CD14-positive monocyte (primary cell): ENCODE measurements around the gene IL1RAPL1. TPM values are rescaled to one million over a fixed set of nuclear protein-coding genes. Genes with fewer than 3 reads are reported as not detected.

Experiments
- DNase-seq, 3 donors: peaks; one replicate each; pipeline ENCODE4 v3.0.0-alpha.2; 2011 to 2022
- H2AFZ ChIP-seq: 2 replicates; pipeline ENCODE4 v1.6.0; 2012; ENCODE audit warnings: mild to moderate bottlenecking, low read depth, low read length, inconsistent platforms; ENCODE audit not compliant: insufficient read depth, poor library complexity, severe bottlenecking
- H3K27ac ChIP-seq, 2 donors: 1 replicate in 1 of 2; 2 replicates in 1 of 2; pipeline ENCODE4 v1.5.1; 2012 to 2013; ENCODE audit warnings: low read length in 2 of 2, control low read depth in 1 of 2, inconsistent platforms in 1 of 2, low read depth in 1 of 2, mild to moderate bottlenecking in 1 of 2
- H3K27me3 ChIP-seq, 2 donors: one replicate each; pipeline versions ENCODE4 v1.6.0 to v1.6.1; 2011 to 2013; ENCODE audit warnings: low read length in 2 of 2; ENCODE audit not compliant: control insufficient read depth in 2 of 2, insufficient read depth in 2 of 2
- H3K36me3 ChIP-seq, 2 donors: replicated peaks in 1 of 2; 1 replicate in 1 of 2; 2 replicates in 1 of 2; pipeline versions ENCODE4 v1.5.1 to v1.6.1; 2012 to 2013; ENCODE audit warnings: low read length in 2 of 2, control low read depth in 1 of 2, inconsistent platforms in 1 of 2, mild to moderate bottlenecking in 1 of 2; ENCODE audit not compliant: insufficient read depth in 2 of 2, control insufficient read depth in 1 of 2
- H3K4me1 ChIP-seq, 2 donors: 1 replicate in 1 of 2; 2 replicates in 1 of 2; pipeline versions ENCODE4 v1.5.1 to v1.6.1; 2012 to 2013; ENCODE audit warnings: low read length in 2 of 2, control low read depth in 1 of 2, inconsistent platforms in 1 of 2, mild to moderate bottlenecking in 1 of 2, moderate library complexity in 1 of 2; ENCODE audit not compliant: insufficient read depth in 2 of 2, control insufficient read depth in 1 of 2
- H3K4me2 ChIP-seq: replicated peaks from 2 replicates; pipeline ENCODE3; 2012; ENCODE audit warnings: low read length, moderate library complexity, mild to moderate bottlenecking; ENCODE audit not compliant: poor library complexity, severe bottlenecking; ENCODE audit errors: extremely low read depth
- H3K4me3 ChIP-seq, 3 experiments: fragments of 200-600 bp in 1 of 3; sonication (generic) in 1 of 3; replicated peaks in 1 of 3; 1 replicate in 2 of 3; 2 replicates in 1 of 3; pipeline ENCODE4 v1.5.1; 2011 to 2013; ENCODE audit warnings: low read length in 3 of 3, mild to moderate bottlenecking in 3 of 3, control low read depth in 2 of 3, low read depth in 2 of 3, inconsistent platforms in 1 of 3, moderate library complexity in 1 of 3
- H3K79me2 ChIP-seq: 2 replicates; pipeline ENCODE4 v1.6.0; 2012; ENCODE audit warnings: mild to moderate bottlenecking, control low read depth, inconsistent platforms, low read length, moderate library complexity; ENCODE audit not compliant: insufficient read depth
- H3K9ac ChIP-seq: 2 replicates; pipeline ENCODE4 v1.6.0; 2017; ENCODE audit warnings: low read length, mild to moderate bottlenecking; ENCODE audit not compliant: insufficient read depth, poor library complexity, severe bottlenecking
- H3K9me3 ChIP-seq, 2 donors: replicated peaks in 1 of 2; 1 replicate in 1 of 2; 2 replicates in 1 of 2; pipeline versions ENCODE4 v1.5.1 to v1.6.1; 2012 to 2013; ENCODE audit warnings: low read length in 2 of 2, control low read depth in 1 of 2; ENCODE audit not compliant: control insufficient read depth in 1 of 2, insufficient read depth in 1 of 2
- H4K20me1 ChIP-seq: 2 replicates; pipeline ENCODE4 v1.6.0; 2012; ENCODE audit warnings: mild to moderate bottlenecking, low read length, control low read depth, moderate library complexity; ENCODE audit not compliant: insufficient read depth
- H3K27ac Mint-ChIP-seq, 7 donors: one replicate each; pipeline ENCODE4 v1.8.0; 2020; ENCODE audit warnings: mild to moderate bottlenecking in 7 of 7, mixed read lengths in 7 of 7, moderate library complexity in 6 of 7, inconsistent platforms in 2 of 7
- H3K27me3 Mint-ChIP-seq, 3 donors: one replicate each; pipeline ENCODE4 v1.8.0; 2021 to 2022; ENCODE audit warnings: low read depth in 3 of 3, mild to moderate bottlenecking in 3 of 3, mixed read lengths in 3 of 3, moderate library complexity in 3 of 3, inconsistent platforms in 1 of 3
- H3K36me3 Mint-ChIP-seq, 2 donors: one replicate each; pipeline ENCODE4 v1.8.0; 2020; ENCODE audit warnings: mixed read lengths in 2 of 2, inconsistent platforms in 1 of 2, mild to moderate bottlenecking in 1 of 2
- H3K4me1 Mint-ChIP-seq: one replicate; pipeline ENCODE4 v1.8.0; 2020; ENCODE audit warnings: mild to moderate bottlenecking, mixed read lengths
- H3K4me3 Mint-ChIP-seq, 2 donors: one replicate each; pipeline ENCODE4 v1.8.0; 2020; ENCODE audit warnings: mild to moderate bottlenecking in 2 of 2, mixed read lengths in 2 of 2, moderate library complexity in 1 of 2
- H3K9me3 Mint-ChIP-seq, 7 donors: one replicate each; pipeline ENCODE4 v1.8.0; 2020 to 2022; ENCODE audit warnings: mixed read lengths in 7 of 7, mild to moderate bottlenecking in 6 of 7, moderate library complexity in 6 of 7, inconsistent platforms in 2 of 7
- CTCF ChIP-seq: fragments of 200-600 bp; IDR thresholded peaks from one replicate; pipeline ENCODE4 v1.8.0; 2022; ENCODE audit warnings: antibody characterized with exemption, mild to moderate bottlenecking
- WGBS: methylation state at CpG from one replicate; pipeline ENCODE4 v1.1.5; 2013; ENCODE audit warnings: missing lambda C conversion rate; ENCODE audit not compliant: insufficient coverage; 5-methylcytosine and 5-hydroxymethylcytosine counted together
- intact Hi-C, 2 donors: fragments of 100-400 bp; cut with micrococcal nuclease; formaldehyde crosslinking; loops; one replicate each; pipeline versions ENCODE4 v1.15.0 to v1.15.1; 2023
- polyA plus RNA-seq, 3 donors: library from polyadenylated mRNA; depleted of rRNA in 1 of 3; unstranded in 2 of 3; stranded (reverse) in 1 of 3; fragments of 300-500 nt in 2 of 3; fragments of >200 nt in 1 of 3; fragmentation: Illumina TruSeq in 2 of 3; gene quantifications; 1 replicate in 2 of 3; 2 replicates in 1 of 3; pipeline ENCODE4 v1.2.3, GENCODE V29; 2012 to 2021

Gene IL1RAPL1
- polyA plus RNA-seq, 3 donors, result not detected

GRCh38 chrX:29653721-29654120 is 1066.5 kb downstream of the IL1RAPL1 start:
- no peaks in the 10 kb centered on the region for H3K27me3 ChIP-seq
- H3K9ac ChIP-seq, result no peak overlapping the region
- no peak for DNase-seq
- Mint-ChIP-seq H3K4me1 (no peaks in the 10 kb centered on the region), H3K4me3 (no peak overlapping the region), H3K27ac (no peak overlapping the region), H3K9me3 (peaks cover 0 to 2% (median under 1%) of the 10 kb centered on the region in 7 donors), H3K36me3 (no peaks in the 10 kb centered on the region), H3K27me3 (peaks cover 0 to 2% (median 2%) of the 10 kb centered on the region in 3 donors)
- H3K9me3 ChIP-seq, result no peaks in the 10 kb centered on the region
- H3K4me1 ChIP-seq, result no peaks in the 10 kb centered on the region
- no peak overlapping the region for H3K27ac ChIP-seq
- no peaks in the 10 kb centered on the region for H3K79me2 ChIP-seq
- TF ChIP-seq CTCF, result no peak
- H4K20me1 ChIP-seq, result no peaks in the 10 kb centered on the region
- H3K4me2 ChIP-seq, result no peak overlapping the region
- no peak overlapping the region for H3K4me3 ChIP-seq
- H3K36me3 ChIP-seq, result no peaks in the 10 kb centered on the region
- H2AFZ ChIP-seq, result no peak overlapping the region
- intact Hi-C loops, result no loop called here

- Mint-ChIP-seq H3K27me3 (peaks cover 0 to 1% (median 0%) of the 10 kb centered on the region in 3 donors), H3K4me3 (no peak overlapping the region), H3K36me3 (no peaks in the 10 kb centered on the region), H3K9me3 (peaks cover 0 to 2% (median 0%) of the 10 kb centered on the region in 7 donors), H3K27ac (no peak overlapping the region), H3K4me1 (no peaks in the 10 kb centered on the region)
- no peak overlapping the region for H2AFZ ChIP-seq
- TF ChIP-seq CTCF, result no peak
- no peaks in the 10 kb centered on the region for H3K27me3 ChIP-seq
- H3K4me2 ChIP-seq, result no peak overlapping the region
- H3K4me3 ChIP-seq, result no peak overlapping the region
- DNase-seq, result no peak
- H3K79me2 ChIP-seq, result no peaks in the 10 kb centered on the region
- no peaks in the 10 kb centered on the region for H3K9me3 ChIP-seq
- WGBS, result no CpG with 5 or more reads among the region's 4 CpGs
- H3K36me3 ChIP-seq, result no peaks in the 10 kb centered on the region
- no peak overlapping the region for H3K9ac ChIP-seq
- intact Hi-C loops, result no loop called here
- no peaks in the 10 kb centered on the region for H4K20me1 ChIP-seq
- no peaks in the 10 kb centered on the region for H3K4me1 ChIP-seq
- no peak overlapping the region for H3K27ac ChIP-seq
Observed at GRCh38 chrX:29659911-29660310, 1072.7 kb downstream of the IL1RAPL1 start.
